Measurements from ENCODE around the gene LRRFIP2.

DNA sequence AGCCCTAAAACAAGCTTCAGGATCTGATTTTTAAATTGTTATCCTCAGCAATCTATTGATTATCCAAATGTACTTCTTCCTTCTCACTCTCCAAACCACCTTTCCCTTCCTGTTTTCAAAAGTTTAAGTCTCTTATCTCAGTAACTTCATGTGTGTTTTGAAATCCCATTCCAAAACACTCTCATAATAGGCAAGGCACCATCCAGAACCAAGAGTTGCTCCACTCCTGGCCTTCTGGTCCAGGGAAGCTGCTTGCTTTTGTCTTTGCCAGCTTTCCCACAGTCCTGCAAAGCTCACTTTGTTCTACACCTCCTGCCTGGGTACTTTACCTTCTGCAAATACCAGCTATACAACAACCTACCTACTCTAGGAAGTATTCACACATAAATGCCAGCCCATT, 117.6 kb downstream of the LRRFIP2 start:
- TF ChIP-seq YY1 (IDR thresholded peaks at IDR 0.05; ENCODE audit: insufficient read depth, insufficient read length) (no peak), ZNF274 (IDR thresholded peaks at IDR 0.05; ENCODE audit: low read depth, low read length) (no peak), SUZ12 (IDR thresholded peaks at IDR 0.05; ENCODE audit: extremely low read depth, insufficient read depth, insufficient read length) (no peak)

Data from NT2/D1 (cell line).